ENCODE data around the gene MEN1. TPM values are rescaled to one million over a fixed set of nuclear protein-coding genes. Genes with fewer than 3 reads are reported as not detected.
A peak's percentile ranks its signal among the peaks of the same experiment; 100 is the strongest.

Gene MEN1
- total and polyA plus RNA-seq, 9 of the 15 experiments (the other 6 are each of a cell fraction or from before 2014, with no cell fraction given) = 3.4 to 57.2 (median 19.3) TPM

DNA sequence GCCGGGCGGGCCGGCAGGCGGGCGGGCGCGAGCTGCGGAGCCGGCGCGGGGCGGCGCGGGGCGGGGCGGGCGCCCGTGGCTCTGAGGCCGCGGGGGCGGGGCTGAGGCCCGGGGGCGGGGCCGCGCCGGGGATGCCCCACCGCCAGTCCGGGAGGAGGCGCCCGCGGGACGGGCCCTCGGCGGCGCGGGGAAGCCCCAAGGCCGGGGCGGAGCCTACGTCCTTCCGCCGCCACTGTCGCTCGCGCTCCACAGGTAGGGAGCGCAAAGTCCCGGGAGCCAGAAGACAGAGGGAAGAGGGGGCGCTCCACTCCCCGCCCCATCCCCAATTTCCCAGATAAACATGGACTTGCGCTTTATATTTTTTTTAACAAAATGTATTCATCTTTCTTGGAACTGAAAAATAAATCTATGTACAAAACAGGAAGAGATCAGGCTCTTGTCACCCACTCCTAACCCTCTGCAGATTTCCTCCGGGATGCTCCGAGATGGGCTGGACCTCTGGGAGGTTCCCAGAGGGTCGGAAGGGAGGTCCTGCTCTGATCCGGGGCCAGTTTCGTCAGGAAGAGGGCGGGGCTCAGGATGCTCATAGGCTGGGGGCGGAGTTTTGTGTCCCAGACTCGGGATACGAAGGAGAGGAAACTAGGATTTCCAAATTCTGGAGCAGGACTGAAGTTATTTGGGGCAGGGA, 7.0 kb downstream of the MEN1 start, which contains the start of gene MAP4K2 (continued):
- TF ChIP-seq, protein P1, sequence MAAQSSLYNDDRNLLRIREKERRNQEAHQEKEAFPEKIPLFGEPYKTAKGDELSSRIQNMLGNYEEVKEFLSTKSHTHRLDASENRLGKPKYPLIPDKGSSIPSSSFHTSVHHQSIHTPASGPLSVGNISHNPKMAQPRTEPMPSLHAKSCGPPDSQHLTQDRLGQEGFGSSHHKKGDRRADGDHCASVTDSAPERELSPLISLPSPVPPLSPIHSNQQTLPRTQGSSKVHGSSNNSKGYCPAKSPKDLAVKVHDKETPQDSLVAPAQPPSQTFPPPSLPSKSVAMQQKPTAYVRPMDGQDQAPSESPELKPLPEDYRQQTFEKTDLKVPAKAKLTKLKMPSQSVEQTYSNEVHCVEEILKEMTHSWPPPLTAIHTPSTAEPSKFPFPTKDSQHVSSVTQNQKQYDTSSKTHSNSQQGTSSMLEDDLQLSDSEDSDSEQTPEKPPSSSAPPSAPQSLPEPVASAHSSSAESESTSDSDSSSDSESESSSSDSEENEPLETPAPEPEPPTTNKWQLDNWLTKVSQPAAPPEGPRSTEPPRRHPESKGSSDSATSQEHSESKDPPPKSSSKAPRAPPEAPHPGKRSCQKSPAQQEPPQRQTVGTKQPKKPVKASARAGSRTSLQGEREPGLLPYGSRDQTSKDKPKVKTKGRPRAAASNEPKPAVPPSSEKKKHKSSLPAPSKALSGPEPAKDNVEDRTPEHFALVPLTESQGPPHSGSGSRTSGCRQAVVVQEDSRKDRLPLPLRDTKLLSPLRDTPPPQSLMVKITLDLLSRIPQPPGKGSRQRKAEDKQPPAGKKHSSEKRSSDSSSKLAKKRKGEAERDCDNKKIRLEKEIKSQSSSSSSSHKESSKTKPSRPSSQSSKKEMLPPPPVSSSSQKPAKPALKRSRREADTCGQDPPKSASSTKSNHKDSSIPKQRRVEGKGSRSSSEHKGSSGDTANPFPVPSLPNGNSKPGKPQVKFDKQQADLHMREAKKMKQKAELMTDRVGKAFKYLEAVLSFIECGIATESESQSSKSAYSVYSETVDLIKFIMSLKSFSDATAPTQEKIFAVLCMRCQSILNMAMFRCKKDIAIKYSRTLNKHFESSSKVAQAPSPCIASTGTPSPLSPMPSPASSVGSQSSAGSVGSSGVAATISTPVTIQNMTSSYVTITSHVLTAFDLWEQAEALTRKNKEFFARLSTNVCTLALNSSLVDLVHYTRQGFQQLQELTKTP (IDR thresholded peaks at IDR 0.05; ENCODE audit: low read depth in 1 of 2, partially characterized antibody in 2 of 2) = peak in 1 of 2 experiments; percentile 56
- no peak for TF ChIP-seq ZNF354B (CRISPR knock-in tag; IDR thresholded peaks at IDR 0.05)
- no peak for TF ChIP-seq PRPF4 (IDR thresholded peaks at IDR 0.05; ENCODE audit: insufficient read depth, low read depth, low read length, poor library complexity, severe bottlenecking)
- TF ChIP-seq EP300 (IDR thresholded peaks at IDR 0.05; ENCODE audit: low read length) = no peak
- no peak for TF ChIP-seq NFE2L1 (tag; IDR thresholded peaks at IDR 0.05; ENCODE audit: borderline replicate concordance, low read depth)
- TF ChIP-seq, protein P2, sequence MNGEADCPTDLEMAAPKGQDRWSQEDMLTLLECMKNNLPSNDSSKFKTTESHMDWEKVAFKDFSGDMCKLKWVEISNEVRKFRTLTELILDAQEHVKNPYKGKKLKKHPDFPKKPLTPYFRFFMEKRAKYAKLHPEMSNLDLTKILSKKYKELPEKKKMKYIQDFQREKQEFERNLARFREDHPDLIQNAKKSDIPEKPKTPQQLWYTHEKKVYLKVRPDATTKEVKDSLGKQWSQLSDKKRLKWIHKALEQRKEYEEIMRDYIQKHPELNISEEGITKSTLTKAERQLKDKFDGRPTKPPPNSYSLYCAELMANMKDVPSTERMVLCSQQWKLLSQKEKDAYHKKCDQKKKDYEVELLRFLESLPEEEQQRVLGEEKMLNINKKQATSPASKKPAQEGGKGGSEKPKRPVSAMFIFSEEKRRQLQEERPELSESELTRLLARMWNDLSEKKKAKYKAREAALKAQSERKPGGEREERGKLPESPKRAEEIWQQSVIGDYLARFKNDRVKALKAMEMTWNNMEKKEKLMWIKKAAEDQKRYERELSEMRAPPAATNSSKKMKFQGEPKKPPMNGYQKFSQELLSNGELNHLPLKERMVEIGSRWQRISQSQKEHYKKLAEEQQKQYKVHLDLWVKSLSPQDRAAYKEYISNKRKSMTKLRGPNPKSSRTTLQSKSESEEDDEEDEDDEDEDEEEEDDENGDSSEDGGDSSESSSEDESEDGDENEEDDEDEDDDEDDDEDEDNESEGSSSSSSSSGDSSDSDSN (IDR thresholded peaks at IDR 0.05; ENCODE audit: borderline replicate concordance in 1 of 2, low read depth in 2 of 2, low read length in 2 of 2) = peak in 1 of 2 experiments; percentile 76; a peak in 1 of 4 replicates
- TF ChIP-seq FOSL1 (tag; conservative IDR thresholded peaks at IDR 0.05) = no peak; the same call in 1 of the 2 replicates
- no peak for TF ChIP-seq NFATC3 (IDR thresholded peaks at IDR 0.05)
- TF ChIP-seq POLR2G (IDR thresholded peaks at IDR 0.05; ENCODE audit: low read depth, low read length) = peak; percentile 59
- no peak for TF ChIP-seq MYBL2 (IDR thresholded peaks at IDR 0.05; ENCODE audit: low read depth)
- TF ChIP-seq MYBL2 (CRISPR knock-in tag; IDR thresholded peaks at IDR 0.05; ENCODE audit: borderline replicate concordance) = no peak
- TF ChIP-seq, protein P3, sequence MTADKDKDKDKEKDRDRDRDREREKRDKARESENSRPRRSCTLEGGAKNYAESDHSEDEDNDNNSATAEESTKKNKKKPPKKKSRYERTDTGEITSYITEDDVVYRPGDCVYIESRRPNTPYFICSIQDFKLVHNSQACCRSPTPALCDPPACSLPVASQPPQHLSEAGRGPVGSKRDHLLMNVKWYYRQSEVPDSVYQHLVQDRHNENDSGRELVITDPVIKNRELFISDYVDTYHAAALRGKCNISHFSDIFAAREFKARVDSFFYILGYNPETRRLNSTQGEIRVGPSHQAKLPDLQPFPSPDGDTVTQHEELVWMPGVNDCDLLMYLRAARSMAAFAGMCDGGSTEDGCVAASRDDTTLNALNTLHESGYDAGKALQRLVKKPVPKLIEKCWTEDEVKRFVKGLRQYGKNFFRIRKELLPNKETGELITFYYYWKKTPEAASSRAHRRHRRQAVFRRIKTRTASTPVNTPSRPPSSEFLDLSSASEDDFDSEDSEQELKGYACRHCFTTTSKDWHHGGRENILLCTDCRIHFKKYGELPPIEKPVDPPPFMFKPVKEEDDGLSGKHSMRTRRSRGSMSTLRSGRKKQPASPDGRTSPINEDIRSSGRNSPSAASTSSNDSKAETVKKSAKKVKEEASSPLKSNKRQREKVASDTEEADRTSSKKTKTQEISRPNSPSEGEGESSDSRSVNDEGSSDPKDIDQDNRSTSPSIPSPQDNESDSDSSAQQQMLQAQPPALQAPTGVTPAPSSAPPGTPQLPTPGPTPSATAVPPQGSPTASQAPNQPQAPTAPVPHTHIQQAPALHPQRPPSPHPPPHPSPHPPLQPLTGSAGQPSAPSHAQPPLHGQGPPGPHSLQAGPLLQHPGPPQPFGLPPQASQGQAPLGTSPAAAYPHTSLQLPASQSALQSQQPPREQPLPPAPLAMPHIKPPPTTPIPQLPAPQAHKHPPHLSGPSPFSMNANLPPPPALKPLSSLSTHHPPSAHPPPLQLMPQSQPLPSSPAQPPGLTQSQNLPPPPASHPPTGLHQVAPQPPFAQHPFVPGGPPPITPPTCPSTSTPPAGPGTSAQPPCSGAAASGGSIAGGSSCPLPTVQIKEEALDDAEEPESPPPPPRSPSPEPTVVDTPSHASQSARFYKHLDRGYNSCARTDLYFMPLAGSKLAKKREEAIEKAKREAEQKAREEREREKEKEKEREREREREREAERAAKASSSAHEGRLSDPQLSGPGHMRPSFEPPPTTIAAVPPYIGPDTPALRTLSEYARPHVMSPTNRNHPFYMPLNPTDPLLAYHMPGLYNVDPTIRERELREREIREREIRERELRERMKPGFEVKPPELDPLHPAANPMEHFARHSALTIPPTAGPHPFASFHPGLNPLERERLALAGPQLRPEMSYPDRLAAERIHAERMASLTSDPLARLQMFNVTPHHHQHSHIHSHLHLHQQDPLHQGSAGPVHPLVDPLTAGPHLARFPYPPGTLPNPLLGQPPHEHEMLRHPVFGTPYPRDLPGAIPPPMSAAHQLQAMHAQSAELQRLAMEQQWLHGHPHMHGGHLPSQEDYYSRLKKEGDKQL (CRISPR knock-in tag; IDR thresholded peaks at IDR 0.05; ENCODE audit: borderline replicate concordance) = no peak
- TF ChIP-seq RAD21 (CRISPR knock-in tag; conservative IDR thresholded peaks at IDR 0.05 in 1 of 2, IDR thresholded peaks at IDR 0.05 in 1 of 2) = peak in 1 of 2 experiments; percentile 26; a peak in 2 of 4 replicates
- TF ChIP-seq LARP7 (IDR thresholded peaks at IDR 0.05) = no peak
- no peak for TF ChIP-seq ZNF282 (CRISPR knock-in tag; IDR thresholded peaks at IDR 0.05)
